ENCODE data around the gene ITIH3.

DNA sequence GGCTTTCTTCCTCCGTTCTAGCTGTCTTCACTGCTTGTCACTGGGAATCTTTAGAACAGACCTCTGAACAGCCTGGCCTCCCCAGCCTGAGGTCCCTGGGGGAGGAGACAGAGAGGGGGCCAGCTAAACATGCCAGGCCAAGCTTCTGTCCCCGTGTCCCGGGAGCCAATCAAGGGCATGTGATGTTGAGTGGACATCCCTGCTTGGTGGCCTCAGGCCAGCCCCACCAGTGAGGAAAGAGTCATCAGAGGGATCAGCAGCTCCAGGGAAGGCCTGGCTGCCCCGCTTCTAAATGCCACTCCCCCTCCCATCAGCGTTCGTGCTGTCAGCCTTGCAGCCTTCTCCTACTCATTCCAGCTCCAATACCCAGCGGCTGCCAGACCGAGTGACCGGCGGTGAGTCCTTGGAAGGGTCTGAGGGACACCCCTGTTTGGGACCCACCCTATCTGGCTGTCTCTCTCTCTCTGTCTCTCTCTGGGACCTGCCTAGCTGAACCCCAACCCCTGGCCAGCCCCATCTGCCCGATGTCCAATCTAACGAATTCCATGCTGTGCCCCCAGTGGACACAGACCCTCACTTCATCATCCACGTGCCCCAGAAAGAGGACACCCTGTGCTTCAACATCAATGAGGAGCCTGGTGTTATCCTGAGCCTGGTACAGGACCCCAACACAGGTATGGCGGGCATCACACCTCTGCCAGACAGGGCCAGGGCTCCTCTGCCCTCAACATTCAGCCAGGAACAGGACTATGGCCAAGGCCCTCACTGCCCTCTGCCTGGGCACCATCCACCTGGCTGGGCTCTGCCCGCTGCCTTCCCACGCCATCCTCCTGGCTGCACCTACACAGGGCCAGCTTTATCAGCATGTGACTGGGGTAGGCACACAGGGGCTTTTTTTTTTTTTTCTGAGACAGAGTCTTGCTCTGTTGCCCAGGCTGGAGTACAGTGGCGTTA lies 6.6 kb upstream of the ITIH3 start:
- TF ChIP-seq EZH2 (IDR thresholded peaks at IDR 0.05; ENCODE audit: borderline replicate concordance, low read depth, low read length, poor library complexity, severe bottlenecking): no peak
- TF ChIP-seq CTCF (conservative IDR thresholded peaks at IDR 0.05; ENCODE audit: low read depth, low read length): no peak

All from A673 (cell line).